Naive thymus-derived CD8-positive, alpha-beta T cell (primary cell): Measurements from ENCODE around the gene AK3. TPM values are rescaled to one million over a fixed set of nuclear protein-coding genes. Genes with fewer than 3 reads are reported as not detected.

Experiments used
- ATAC-seq, 2 donors: fragments of 150-1000 bp; cut with Tn5 transposase in 1 of 2; sonication (Bioruptor Pico), chemical (Tn5 transposase) in 1 of 2; 1 replicate in 1 of 2; 2 replicates in 1 of 2; pipeline ENCODE4 v1.10.0; 2021; ENCODE audit warnings: mild to moderate bottlenecking in 2 of 2, moderate library complexity in 2 of 2
- POLR2A ChIA-PET: fragments of 350-600 bp; sonication (Branson Sonifier 250); formaldehyde crosslinking; loops from one replicate; lab custom pipeline; 2021; ENCODE audit warnings: antibody characterized with exemption; lab: Charles Lee
- DNase-seq, 10 donors: peaks; one replicate each; pipeline versions ENCODE4 v3.0.0 to v3.0.0-alpha.2; 2020 to 2022
- H3K27ac Mint-ChIP-seq, 10 donors: one replicate each; pipeline ENCODE4 v1.8.0; 2020 to 2022; ENCODE audit warnings: mild to moderate bottlenecking in 10 of 10, mixed read lengths in 10 of 10, moderate library complexity in 4 of 10, inconsistent platforms in 1 of 10
- H3K27me3 Mint-ChIP-seq, 5 donors: one replicate each; pipeline ENCODE4 v1.8.0; 2021 to 2022; ENCODE audit warnings: mixed read lengths in 5 of 5
- H3K36me3 Mint-ChIP-seq, 3 donors: one replicate each; pipeline ENCODE4 v1.8.0; 2020 to 2022; ENCODE audit warnings: mixed read lengths in 3 of 3, mild to moderate bottlenecking in 2 of 3, inconsistent platforms in 1 of 3
- H3K4me1 Mint-ChIP-seq, 4 donors: one replicate each; pipeline ENCODE4 v1.8.0; 2021 to 2022; ENCODE audit warnings: mixed read lengths in 4 of 4
- H3K4me3 Mint-ChIP-seq, 10 donors: one replicate each; pipeline ENCODE4 v1.8.0; 2020 to 2022; ENCODE audit warnings: mild to moderate bottlenecking in 10 of 10, mixed read lengths in 10 of 10, moderate library complexity in 6 of 10, inconsistent platforms in 1 of 10
- H3K9me3 Mint-ChIP-seq, 9 donors: one replicate each; pipeline ENCODE4 v1.8.0; 2020 to 2022; ENCODE audit warnings: mixed read lengths in 9 of 9, mild to moderate bottlenecking in 3 of 9, inconsistent platforms in 1 of 9, moderate library complexity in 1 of 9
- polyA plus RNA-seq, 3 donors: library from polyadenylated mRNA; unstranded; fragments of 300-500 nt; fragmentation: Illumina TruSeq; gene quantifications; one replicate each; pipeline ENCODE4 v1.2.3, GENCODE V29; 2021
- total RNA-seq, 8 experiments: library from RNA in 2 of 8; stranded (reverse) in 2 of 8; gene quantifications; one replicate each; pipeline ENCODE4 v1.2.3 and lab custom pipeline; 2021 to 2026

The AK3 gene
- total and polyA plus RNA-seq, 5 experiments from 2014 or later: 29.0 to 58.8 (median 41.6) TPM

DNA sequence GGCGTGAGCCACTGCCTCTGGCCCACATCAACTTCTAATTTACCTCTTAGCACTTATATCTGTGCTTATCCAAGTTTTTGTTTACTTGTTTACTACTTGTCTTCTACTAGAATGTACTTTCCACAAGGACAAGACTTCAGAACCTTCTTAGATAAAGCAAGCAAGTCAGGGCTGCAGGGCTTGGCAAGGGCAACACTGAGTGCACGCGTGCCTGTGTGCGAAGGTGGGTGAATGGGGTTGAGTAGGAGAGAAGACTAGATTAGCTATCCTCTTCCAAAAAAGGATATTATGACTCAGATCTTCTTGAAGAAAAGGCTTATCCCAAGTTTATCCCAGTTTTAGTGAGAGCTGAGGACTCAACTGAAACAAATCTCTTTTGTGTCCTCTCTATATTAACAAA, 19.3 kb downstream of the AK3 start:
- Mint-ChIP-seq H3K27ac (no peak overlapping the region), H3K9me3 (no peaks in the 10 kb centered on the region), H3K4me1 (peaks cover 5 to 16% (median 15%) of the 10 kb centered on the region in 4 donors), H3K27me3 (no peaks in the 10 kb centered on the region), H3K36me3 (peaks cover 0 to 78% (median 11%) of the 10 kb centered on the region in 3 donors), H3K4me3 (no peak overlapping the region)
- DNase-seq (no peak), ATAC-seq (no peak)
- POLR2A ChIA-PET: interaction anchor here (1.0 kb wide), 1 partner anchor 20 kb away, joined by 3 read pairs; no protein-coding TSS in a partner anchor

DNA sequence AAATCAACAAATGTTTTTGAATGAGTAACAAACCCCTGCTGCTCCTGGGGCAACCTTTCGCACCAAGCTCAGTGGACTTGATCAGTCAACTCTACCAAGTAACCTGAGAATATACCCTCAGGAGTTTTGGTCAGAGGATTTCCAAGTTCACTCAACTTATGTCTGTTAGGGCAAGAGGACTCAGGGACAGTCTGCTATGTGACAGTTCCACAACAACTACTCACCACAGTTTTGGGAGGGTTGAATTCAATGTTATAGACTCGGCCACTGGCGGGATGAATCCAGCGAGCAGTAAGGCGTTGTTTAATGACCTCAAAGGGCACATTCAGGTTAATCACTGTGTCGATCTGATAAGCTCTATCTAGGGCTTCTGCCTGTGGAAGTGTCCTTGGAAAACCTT, 22.1 kb downstream of the AK3 start:
- Mint-ChIP-seq H3K4me3 (no peak overlapping the region), H3K9me3 (no peaks in the 10 kb centered on the region), H3K27me3 (no peaks in the 10 kb centered on the region), H3K27ac (peak overlapping the region in 1 of 10 donors; percentile 6), H3K4me1 (peaks cover 0 to 2% (median 0%) of the 10 kb centered on the region in 4 donors), H3K36me3 (peaks cover 0 to 80% (median 15%) of the 10 kb centered on the region in 3 donors)
- ATAC-seq (no peak), DNase-seq (no peak)
- POLR2A ChIA-PET: no interaction called here

GRCh38 chr9:4717815-4718214, 23.2 kb downstream of the AK3 start:
- Mint-ChIP-seq H3K27ac (peak overlapping the region in 2 of 10 donors; percentile 52 to 65), H3K36me3 (peaks cover 0 to 87% (median 15%) of the 10 kb centered on the region in 3 donors), H3K9me3 (no peaks in the 10 kb centered on the region), H3K4me1 (peaks cover 0 to 5% (median 0%) of the 10 kb centered on the region in 4 donors), H3K4me3 (no peak overlapping the region), H3K27me3 (no peaks in the 10 kb centered on the region)
- POLR2A ChIA-PET: no interaction called here
- ATAC-seq (no peak), DNase-seq (no peak)

- no peak for DNase-seq
- Mint-ChIP-seq H3K27ac (peak overlapping the region in 5 of 10 donors; percentile 26 to 83 (median 65)), H3K4me3 (no peak overlapping the region), H3K36me3 (peaks cover 0 to 82% (median 15%) of the 10 kb centered on the region in 3 donors), H3K9me3 (no peaks in the 10 kb centered on the region), H3K4me1 (peaks cover 0 to 5% (median 0%) of the 10 kb centered on the region in 4 donors), H3K27me3 (no peaks in the 10 kb centered on the region)
- POLR2A ChIA-PET: interaction anchor here (0.6 kb wide), 1 partner anchor 20 kb away, joined by 3 read pairs; no protein-coding TSS in a partner anchor
- ATAC-seq: no peak
Observed at GRCh38 chr9:4716163-4716562, 24.8 kb downstream of the AK3 start.

- H3K9me3 Mint-ChIP-seq: no peaks in the 10 kb centered on the region
- no peak overlapping the region for H3K4me3 Mint-ChIP-seq
Observed at GRCh38 chr9:4714266-4715016, 26.6 kb downstream of the AK3 start.

DNA sequence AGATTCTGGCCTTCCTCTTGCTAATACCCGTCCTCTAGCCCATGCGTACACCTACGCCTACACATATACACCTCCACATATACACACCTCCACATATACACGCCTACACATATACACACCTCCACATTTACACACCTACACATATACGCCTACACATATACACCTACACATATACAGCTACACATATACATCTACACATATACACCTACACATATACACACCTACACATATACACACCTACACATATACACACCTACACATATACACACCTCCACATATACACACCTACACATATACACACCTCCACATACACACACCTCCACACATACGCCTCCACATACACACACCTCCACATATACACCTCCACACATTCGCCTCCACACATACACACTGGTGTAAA, 27.2 kb downstream of the AK3 start:
- H3K27me3 Mint-ChIP-seq: no peaks in the 10 kb centered on the region
- no peak for ATAC-seq
- H3K9me3 Mint-ChIP-seq: no peaks in the 10 kb centered on the region
- H3K4me1 Mint-ChIP-seq: peaks cover 0 to 5% (median 0%) of the 10 kb centered on the region in 4 donors
- POLR2A ChIA-PET: no interaction called here
- peak overlapping the region in 5 of 10 donors; percentile 8 to 75 (median 56) for H3K27ac Mint-ChIP-seq
- peaks cover 0 to 84% (median 12%) of the 10 kb centered on the region in 3 donors for H3K36me3 Mint-ChIP-seq
- no peak overlapping the region for H3K4me3 Mint-ChIP-seq
- no peak for DNase-seq

More at GRCh38 chr9:4714266-4715016, 26.6 kb downstream of the AK3 start:
- H3K27me3 Mint-ChIP-seq: no peaks in the 10 kb centered on the region
- DNase-seq: no peak
- peaks cover 0 to 83% (median 12%) of the 10 kb centered on the region in 3 donors for H3K36me3 Mint-ChIP-seq
- peaks cover 0 to 5% (median 0%) of the 10 kb centered on the region in 4 donors for H3K4me1 Mint-ChIP-seq
- POLR2A ChIA-PET: interaction anchor here (0.7 kb wide), 1 partner anchor 60 kb away, joined by 4 read pairs; no protein-coding TSS in a partner anchor
- no peak for ATAC-seq
- peak overlapping the region in 5 of 10 donors; percentile 8 to 75 (median 31) for H3K27ac Mint-ChIP-seq

DNA sequence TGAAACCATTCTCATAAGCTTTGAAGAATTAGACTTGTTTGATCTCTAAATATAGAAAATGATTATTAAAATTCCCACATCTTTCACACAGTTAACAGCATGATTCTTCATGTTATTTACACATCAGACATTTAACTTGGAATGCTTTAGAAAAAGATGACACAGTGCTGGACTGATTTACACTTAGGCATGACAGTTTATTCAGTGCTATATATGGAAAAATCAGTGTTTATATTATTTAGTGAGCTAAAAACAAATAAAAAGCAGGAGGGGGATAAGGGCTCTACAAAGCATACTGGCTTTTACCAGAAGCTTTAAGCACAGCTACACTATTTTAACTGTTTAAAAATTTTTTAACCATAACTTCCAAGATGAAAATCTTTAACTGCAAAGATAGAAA, 31.6 kb downstream of the AK3 start:
- Mint-ChIP-seq H3K9me3 (no peaks in the 10 kb centered on the region), H3K4me3 (no peak overlapping the region), H3K27me3 (no peaks in the 10 kb centered on the region), H3K36me3 (peaks cover 0 to 74% (median 7%) of the 10 kb centered on the region in 3 donors), H3K4me1 (peaks cover 0 to 11% (median 7%) of the 10 kb centered on the region in 4 donors), H3K27ac (peak overlapping the region in 7 of 10 donors; percentile 29 to 81 (median 56))
- no peak for DNase-seq
- ATAC-seq: no peak
- POLR2A ChIA-PET: interaction anchor here (0.7 to 0.9 kb wide), 2 partner anchors 31 to 283 kb away, joined by 3 read pairs; partner anchors contain the start of gene AK3

DNA sequence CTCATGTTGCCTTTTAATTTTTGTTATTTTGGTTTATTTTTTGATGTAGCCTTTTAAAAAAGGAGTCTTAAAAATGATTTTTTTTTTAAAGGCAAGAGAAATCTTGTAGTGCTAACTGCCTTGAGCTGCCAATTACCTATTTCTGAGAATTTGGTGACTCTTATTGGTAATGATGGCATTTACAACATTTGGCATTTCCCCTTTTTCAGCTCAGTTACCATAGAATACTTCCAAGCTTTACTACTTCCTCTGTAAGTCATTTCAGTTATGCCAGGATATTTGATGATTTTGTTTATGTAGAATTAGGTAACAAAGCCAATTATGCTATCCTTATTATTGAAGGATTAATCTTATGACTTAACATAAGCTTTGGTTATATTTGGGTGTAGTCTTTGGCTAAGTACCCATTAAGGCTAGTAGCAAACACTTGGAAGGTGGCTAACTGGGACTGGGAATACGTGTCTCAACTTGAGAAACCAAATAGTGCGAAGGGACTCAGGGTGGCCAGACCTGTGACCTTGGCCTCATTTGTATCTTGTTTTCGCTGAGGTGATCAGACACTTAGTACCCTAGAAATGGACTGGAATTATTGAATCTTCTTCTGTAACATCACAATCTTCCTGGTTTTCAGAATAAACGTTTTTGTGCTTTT, 33.9 kb downstream of the AK3 start:
- Mint-ChIP-seq H3K27me3 (no peaks in the 10 kb centered on the region), H3K36me3 (peaks cover 0 to 84% (median 11%) of the 10 kb centered on the region in 3 donors), H3K4me1 (peaks cover 0 to 11% (median 6%) of the 10 kb centered on the region in 4 donors), H3K4me3 (no peak overlapping the region), H3K27ac (peak overlapping the region in 8 of 10 donors; percentile 4 to 79 (median 19)), H3K9me3 (no peaks in the 10 kb centered on the region)
- POLR2A ChIA-PET: interaction anchor here (0.6 to 1.4 kb wide), 4 partner anchors 28 to 247 kb away, joined by 4 to 6 read pairs (median 5); partner anchors contain the start of genes AK3 and CDC37L1
- DNase-seq (no peak), ATAC-seq (no peak)

DNA sequence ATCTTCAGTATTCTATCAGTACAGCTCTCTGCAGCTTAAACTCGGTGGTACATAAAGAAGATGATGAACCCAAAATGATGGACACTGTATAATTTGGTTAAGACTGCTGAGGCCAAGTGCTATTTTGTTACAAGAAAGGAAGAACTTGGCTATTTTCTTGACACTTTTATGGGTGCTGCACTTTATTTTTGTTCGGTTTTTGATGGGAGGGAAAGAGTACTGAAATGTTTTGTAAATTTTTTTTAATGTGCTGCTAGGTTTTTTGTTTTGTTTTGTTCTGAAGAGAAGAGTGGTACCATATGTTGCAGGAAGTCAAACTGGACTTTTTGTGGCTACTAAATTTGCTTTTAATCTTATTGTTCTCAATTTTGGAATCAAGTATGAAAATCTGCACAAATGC, 35.0 kb downstream of the AK3 start:
- no peak for DNase-seq
- no peak for ATAC-seq
- POLR2A ChIA-PET: no interaction called here
- no peaks in the 10 kb centered on the region for H3K9me3 Mint-ChIP-seq
- no peaks in the 10 kb centered on the region for H3K27me3 Mint-ChIP-seq
- H3K4me3 Mint-ChIP-seq: no peak overlapping the region
- peaks cover 0 to 84% (median 12%) of the 10 kb centered on the region in 3 donors for H3K36me3 Mint-ChIP-seq
- H3K4me1 Mint-ChIP-seq: peaks cover 6 to 18% (median 9%) of the 10 kb centered on the region in 4 donors
- H3K27ac Mint-ChIP-seq: peak overlapping the region; percentile 7 to 84 (median 56)

DNA sequence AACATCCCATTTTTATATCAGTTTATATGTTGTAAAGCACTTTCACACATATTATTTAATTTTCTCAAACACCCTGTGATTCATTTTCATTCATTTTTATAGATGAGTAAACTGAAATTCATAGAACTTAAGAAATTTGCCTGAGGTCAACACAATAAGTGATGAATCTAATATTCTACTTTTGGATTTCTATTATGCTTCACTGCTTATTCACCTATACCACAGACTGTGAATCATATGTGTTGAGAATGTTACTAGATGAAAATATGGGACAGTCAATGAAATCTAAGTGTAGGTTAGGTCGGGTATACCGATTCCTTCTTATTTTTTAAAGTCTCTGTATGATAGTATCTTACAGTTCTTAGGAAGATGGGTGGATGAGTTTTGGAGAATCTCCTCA, 36.9 kb downstream of the AK3 start:
- no peaks in the 10 kb centered on the region for H3K27me3 Mint-ChIP-seq
- no peaks in the 10 kb centered on the region for H3K9me3 Mint-ChIP-seq
- POLR2A ChIA-PET: no interaction called here
- DNase-seq: no peak
- H3K36me3 Mint-ChIP-seq: peaks cover 0 to 81% (median 13%) of the 10 kb centered on the region in 3 donors
- no peak overlapping the region for H3K4me3 Mint-ChIP-seq
- peak overlapping the region in 3 of 10 donors; percentile 30 to 61 (median 60) for H3K27ac Mint-ChIP-seq
- ATAC-seq: no peak
- peaks cover 7 to 20% (median 10%) of the 10 kb centered on the region in 4 donors for H3K4me1 Mint-ChIP-seq

DNA sequence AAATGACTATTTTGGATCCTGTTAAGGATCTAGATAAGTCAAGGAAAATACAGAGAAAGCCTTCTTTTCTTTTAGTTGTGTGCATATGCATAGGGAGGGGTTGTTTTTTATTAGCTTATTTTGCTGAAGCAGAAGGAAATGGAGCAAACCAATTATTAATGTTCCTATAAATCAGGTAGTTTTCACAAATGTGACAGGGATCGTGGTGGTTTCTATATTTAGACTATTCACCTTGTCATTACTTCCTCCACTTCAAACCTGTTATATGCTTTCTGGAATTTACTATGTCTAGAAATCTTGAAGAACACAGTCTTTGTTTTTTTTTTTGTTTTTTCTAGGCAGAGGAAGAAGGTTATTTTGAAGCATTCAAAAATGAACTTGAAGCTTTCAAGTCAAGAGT, 39.5 kb downstream of the AK3 start:
- Mint-ChIP-seq H3K27me3 (no peaks in the 10 kb centered on the region), H3K4me1 (peaks cover 7 to 22% (median 9%) of the 10 kb centered on the region in 4 donors), H3K4me3 (no peak overlapping the region), H3K36me3 (peaks cover 0 to 84% (median 13%) of the 10 kb centered on the region in 3 donors), H3K9me3 (no peaks in the 10 kb centered on the region), H3K27ac (peak overlapping the region in 7 of 10 donors; percentile 0 to 82 (median 36))
- DNase-seq (no peak), ATAC-seq (no peak)
- POLR2A ChIA-PET: interaction anchor here (0.7 kb wide), 1 partner anchor 14 kb away, joined by 3 read pairs; no protein-coding TSS in a partner anchor

DNA sequence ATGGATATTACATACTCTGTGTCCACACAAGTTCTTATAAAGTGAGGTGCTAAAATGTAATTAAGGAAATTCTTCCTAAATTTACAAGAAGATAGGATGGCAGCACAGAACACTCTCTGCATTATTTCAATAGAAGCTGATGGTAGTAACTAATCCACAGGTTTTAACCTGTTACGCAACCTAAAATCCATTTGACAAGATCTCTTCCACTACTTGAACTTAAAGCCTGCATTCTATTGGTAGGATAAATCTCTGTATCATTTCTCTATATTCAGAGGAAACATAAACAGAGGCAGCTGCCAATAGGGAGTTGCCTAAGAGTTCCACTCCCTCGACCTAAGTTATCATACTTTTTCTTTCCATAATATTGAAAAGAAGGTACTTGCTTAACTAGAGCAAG, 40.1 kb downstream of the AK3 start:
- POLR2A ChIA-PET: no interaction called here
- H3K27me3 Mint-ChIP-seq: no peaks in the 10 kb centered on the region
- ATAC-seq (no peak), DNase-seq (no peak)
- peaks cover 0 to 83% (median 12%) of the 10 kb centered on the region in 3 donors for H3K36me3 Mint-ChIP-seq
- peak overlapping the region in 4 of 10 donors; percentile 4 to 36 (median 16) for H3K27ac Mint-ChIP-seq
- H3K9me3 Mint-ChIP-seq: no peaks in the 10 kb centered on the region
- H3K4me1 Mint-ChIP-seq: peaks cover 6 to 22% (median 11%) of the 10 kb centered on the region in 4 donors
- no peak overlapping the region for H3K4me3 Mint-ChIP-seq
